ENCODE results near the gene DIP2C.

Gene DIP2C

GRCh38 chr10:297567-297966 is 391.9 kb downstream of the DIP2C start:
- in situ Hi-C loops (cut with MboI; ENCODE audit: low sequenced_read_pairs): no loop called here

GRCh38 chr10:293636-294035 is 395.8 kb downstream of the DIP2C start:
- in situ Hi-C loops (cut with MboI; ENCODE audit: low sequenced_read_pairs): no loop called here

DNA sequence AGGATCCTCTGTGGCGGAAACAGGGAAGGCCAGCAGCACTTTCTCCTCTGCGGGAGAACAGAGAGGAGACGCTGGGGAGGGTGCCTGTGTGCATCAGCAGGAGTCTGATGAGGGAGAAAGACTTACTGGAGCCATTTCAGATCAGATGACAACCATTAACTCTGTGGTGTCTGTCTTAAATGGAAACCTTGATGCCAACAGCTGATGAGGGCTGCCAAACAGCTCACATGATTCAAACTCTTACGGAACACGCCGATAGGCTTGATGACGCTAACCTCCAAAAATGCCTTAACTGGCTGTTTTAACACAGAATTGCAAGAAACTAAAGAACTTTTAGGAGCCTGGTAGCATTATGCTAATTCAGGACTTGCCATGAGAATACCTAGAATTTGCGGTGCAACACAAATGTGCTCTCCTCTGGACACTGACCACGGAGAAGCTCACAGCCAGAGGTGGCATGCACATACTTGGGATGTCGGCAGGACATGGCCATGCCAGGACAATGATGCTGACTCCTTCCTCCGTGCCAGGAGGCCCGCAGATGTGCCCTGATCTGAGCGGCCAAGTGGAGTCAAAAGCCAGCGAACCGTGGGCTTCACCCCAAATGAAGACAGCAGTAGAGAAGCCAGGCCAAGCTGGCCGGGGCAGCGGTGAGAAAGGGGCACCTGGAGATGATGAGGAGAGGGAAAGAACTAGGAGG is 399.3 kb downstream of the DIP2C start:
- in situ Hi-C loops (cut with MboI; ENCODE audit: low sequenced_read_pairs): no loop called here

GRCh38 chr10:289581-289980 is 399.9 kb downstream of the DIP2C start:
- in situ Hi-C loops (cut with MboI; ENCODE audit: low sequenced_read_pairs): no loop called here

DNA sequence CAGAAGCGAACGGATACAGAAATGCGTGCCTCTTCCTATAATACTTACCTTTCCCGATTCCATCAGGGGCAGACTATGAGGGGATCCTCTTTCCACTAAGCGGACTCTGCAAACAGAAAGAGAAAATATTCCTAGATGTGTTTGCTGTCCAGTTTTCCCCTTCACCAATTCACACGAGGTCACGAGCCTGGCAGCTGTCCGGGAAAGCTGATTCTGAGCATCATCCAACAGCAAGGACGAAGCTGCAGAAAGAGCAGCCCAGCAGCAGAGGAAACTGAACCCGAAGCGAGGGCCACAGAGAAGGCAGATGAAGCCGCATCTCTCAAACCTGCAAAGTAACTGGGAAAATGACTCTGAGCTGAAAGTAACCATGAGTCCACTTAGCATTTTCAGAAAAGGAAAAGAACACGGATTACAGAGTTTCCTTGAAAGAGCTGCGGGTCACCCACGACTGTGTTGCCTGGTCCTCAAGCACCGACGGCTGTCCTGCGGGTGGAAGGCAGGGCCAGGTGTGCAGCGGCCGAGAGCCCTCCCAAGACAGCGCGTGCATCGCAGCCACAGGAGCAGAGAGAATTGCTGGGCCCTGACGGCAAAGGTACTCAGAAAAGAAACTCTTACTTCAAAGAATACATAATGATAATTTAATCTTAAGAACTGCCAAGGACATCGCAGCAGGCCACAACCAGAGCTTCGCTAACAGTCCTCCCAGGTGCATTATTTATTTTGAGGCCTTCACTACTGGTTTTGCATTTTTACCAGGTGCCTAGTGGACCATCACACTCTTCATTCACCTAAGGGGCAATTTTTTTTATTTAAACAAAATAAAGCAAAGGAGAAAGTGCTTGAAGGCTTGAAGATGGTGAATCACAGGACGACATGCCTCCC is 400.9 kb downstream of the DIP2C start:
- in situ Hi-C loops (cut with MboI; ENCODE audit: low sequenced_read_pairs): no loop called here

GRCh38 chr10:287814-288213 is 401.7 kb downstream of the DIP2C start:
- in situ Hi-C loops (cut with MboI; ENCODE audit: low sequenced_read_pairs): no loop called here

DNA sequence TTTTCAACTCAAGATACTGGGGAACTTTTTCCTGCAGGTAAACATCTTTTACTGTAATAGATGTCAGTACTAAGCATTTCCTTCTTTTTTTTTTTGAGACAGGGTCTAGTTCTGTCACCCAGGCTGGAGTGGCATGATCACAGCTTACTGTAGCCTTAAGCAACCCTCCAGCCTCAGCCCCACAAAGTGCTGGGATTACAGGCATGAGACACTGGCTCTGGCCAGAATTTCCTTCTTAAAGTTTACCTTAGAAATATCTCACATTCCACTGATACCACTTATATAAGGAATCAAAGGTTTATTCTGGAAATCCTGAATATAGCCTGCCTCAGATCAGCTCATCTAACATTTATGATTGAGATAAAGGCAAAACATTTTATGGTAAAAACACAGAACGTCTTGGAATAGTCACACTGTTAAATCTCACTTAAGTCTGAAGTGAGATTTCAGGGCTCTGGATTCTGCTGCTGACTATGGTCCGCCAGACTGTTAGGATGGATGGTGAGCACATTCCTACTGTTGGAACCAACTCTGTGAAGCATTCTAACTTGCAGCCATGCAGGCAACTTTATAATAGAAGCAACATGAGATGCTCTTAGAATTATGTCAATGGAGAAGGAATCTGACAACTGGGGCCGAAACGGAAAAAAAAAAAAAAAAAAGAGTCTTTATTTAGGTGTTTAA is 402.3 kb downstream of the DIP2C start:
- in situ Hi-C loops (cut with MboI; ENCODE audit: low sequenced_read_pairs): no loop called here

DNA sequence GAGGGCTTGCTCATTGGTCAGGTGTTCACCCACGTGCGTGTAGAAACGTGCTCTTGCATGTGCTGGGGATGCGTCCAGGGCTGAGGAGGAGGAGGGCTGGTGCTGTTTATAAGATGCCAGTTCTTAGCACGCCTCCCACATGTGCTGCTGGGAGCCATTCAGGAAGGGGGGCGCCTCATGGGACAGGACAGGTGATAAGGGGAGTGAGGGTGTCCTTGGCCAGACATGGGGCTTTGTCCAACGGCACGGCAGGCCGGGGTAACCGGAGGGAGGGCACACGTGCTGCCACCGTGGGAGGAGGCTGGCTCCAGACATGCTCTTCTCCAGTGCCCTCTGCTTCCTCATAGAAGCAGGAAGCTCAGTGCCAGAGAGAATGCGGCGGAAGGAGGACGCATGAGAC is 404.3 kb downstream of the DIP2C start:
- in situ Hi-C loops (cut with MboI; ENCODE audit: low sequenced_read_pairs): no loop called here

DNA sequence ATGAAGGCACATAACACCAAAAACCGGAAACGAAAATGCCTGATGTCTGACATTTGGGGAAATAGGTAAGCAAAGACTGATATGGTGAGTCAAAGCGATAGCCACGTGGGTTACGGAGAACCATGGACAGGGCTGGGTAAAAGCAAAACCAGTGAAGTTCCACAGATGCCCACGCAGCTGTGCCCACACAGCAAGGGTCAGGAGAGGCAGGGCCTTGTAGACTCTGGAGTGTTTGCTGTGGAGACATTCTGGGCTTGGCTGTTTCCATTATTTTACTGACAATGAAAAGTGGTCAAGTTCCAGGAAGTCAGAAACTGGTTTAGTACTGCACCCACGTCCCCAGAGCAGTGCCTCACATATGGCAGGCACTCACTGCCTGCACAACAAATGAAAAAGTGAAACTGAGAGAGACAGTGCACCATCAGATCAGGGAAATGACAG is 405.5 kb downstream of the DIP2C start:
- in situ Hi-C loops (cut with MboI; ENCODE audit: low sequenced_read_pairs): no loop called here

- in situ Hi-C loops (cut with MboI; ENCODE audit: low sequenced_read_pairs): no loop called here
Measured at GRCh38 chr10:283140-283479, 406.4 kb downstream of the DIP2C start.

- in situ Hi-C loops (cut with MboI; ENCODE audit: low sequenced_read_pairs): no loop called here
Measured at GRCh38 chr10:282294-283139, 407.0 kb downstream of the DIP2C start.

DNA sequence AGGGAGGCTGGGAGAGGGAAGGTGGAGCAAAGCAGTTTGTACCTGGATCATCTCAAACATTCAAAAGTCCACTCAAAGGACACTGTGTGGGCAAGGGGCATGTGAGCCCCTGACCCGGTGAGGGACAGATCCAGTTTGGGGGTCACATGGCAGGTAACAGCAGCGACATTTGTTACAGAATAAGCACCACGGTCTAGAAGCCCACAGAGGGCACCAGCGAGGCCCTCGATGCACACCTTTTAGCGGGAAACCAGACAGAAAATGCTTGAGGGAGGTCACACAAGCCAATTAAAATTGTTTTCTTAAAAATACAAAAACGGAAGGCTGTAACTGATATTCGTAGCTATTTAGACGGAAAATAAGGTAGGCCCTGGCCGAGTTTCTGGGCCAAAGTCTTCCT is 409.8 kb downstream of the DIP2C start:
- in situ Hi-C loops (cut with MboI; ENCODE audit: low sequenced_read_pairs): no loop called here

DNA sequence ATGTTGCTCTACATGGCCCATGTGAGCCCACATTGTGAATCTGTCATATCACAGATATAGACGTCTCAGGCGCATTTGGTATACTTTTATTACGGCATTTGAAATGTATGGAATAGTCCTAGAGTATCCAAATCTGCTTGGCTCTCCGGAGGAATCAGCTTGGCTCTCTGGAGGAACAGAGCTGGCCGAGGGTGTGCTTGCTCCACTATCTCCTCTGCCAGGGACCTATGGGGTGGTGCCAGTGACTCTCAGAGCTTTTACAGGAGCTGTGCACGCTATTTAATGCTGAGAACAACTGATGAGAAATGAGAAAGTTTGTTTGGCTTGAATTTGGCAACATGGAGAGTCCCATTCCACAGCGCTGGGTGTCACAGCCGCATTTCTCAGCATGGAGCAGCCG is 410.2 kb downstream of the DIP2C start:
- in situ Hi-C loops (cut with MboI; ENCODE audit: low sequenced_read_pairs): no loop called here

GRCh38 chr10:278707-279106 is 410.8 kb downstream of the DIP2C start:
- in situ Hi-C loops (cut with MboI; ENCODE audit: low sequenced_read_pairs): no loop called here

DNA sequence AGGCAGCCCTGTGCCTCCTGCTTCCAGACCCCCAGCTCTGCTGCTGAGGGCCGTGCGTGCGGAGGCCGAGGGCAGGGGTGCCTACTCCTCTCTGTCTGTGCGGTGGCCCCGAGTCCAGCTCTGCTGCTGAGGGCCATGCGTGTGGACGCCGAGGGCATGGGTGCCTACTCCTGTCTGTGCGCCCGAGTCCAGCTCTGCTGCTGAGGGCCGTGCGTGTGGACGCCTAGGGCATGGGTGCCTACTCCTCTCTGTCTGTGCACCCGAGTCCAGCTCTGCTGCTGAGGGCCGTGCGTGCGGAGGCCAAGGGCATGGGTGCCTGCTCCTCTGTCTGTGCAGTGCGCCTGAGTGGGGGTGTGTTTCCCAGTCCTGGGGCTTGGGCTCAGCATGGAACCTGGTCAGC is 411.5 kb downstream of the DIP2C start:
- in situ Hi-C loops (cut with MboI; ENCODE audit: low sequenced_read_pairs): no loop called here

GRCh38 chr10:275680-276079 is 413.8 kb downstream of the DIP2C start:
- in situ Hi-C loops (cut with MboI; ENCODE audit: low sequenced_read_pairs): no loop called here

GRCh38 chr10:274866-275265 is 414.6 kb downstream of the DIP2C start:
- in situ Hi-C loops (cut with MboI; ENCODE audit: low sequenced_read_pairs): no loop called here

DNA sequence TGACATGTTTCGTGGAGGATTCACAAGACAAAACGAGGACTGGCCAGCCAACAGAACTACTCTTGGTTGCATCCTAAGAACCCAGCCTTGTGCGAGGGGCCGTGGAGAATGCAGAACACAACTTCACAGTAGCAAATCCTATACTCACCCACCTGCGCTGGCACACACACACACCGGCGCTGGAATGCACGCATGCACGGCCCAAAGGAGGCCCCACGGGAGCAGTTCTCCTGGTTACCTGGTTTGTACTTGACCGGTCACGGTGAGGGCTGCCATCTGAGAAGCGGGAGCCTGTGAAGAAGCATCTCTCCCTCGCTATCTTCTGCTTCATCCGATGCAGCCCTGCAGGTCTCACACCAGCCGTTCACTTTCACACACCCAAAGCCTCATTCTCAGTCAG is 416.4 kb downstream of the DIP2C start:
- in situ Hi-C loops (cut with MboI; ENCODE audit: low sequenced_read_pairs): no loop called here

- in situ Hi-C loops (cut with MboI; ENCODE audit: low sequenced_read_pairs): no loop called here
Measured at GRCh38 chr10:271722-272121, 417.7 kb downstream of the DIP2C start.

DNA sequence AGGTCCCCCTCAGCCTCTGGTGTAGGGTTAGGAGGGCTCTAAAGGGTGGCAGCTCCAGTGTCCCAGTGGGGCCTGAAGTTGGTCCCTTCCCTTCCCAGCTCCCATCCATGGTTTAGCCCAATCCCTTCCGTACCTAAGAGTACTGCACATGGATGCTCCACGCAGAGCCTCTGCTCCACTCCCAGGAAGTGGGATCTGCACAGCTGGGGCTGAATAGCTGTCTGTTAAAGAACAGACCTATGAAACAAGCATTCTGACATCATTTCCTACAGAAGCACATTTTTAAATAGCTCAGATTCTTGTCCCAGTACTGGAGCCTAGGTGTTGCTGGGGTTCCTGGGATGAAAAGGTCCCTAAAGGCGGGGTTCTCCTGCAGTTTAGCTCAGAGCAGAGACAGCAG is 418.3 kb downstream of the DIP2C start:
- in situ Hi-C loops (cut with MboI; ENCODE audit: low sequenced_read_pairs): no loop called here
